Cardiac fibroblast (primary cell): ENCODE results near the gene CNOT11.
"Not testable (repeated sequence)": the region's sequence is repeated elsewhere in the genome, so short reads cannot be mapped to it uniquely, and the experiment has no call there.

ENCODE experiments used
- DNase-seq, 2 donors: peaks; one replicate each; pipeline versions ENCODE4 v3.0.0 to v3.0.0-alpha.2; 2010; ENCODE audit warnings: low read depth in 2 of 2
- H3K4me3 ChIP-seq, 2 donors: replicated peaks in 1 of 2; 1 replicate in 1 of 2; 2 replicates in 1 of 2; pipeline ENCODE4 v1.5.1; 2011; ENCODE audit warnings: low read depth in 2 of 2, low read length in 2 of 2, mild to moderate bottlenecking in 2 of 2, moderate library complexity in 1 of 2
- CTCF ChIP-seq: IDR thresholded peaks from one replicate; pipeline ENCODE4 v1.5.1; 2011; ENCODE audit warnings: low read depth, mild to moderate bottlenecking, low read length, inconsistent platforms

The CNOT11 gene

GRCh38 chr2:101310090-101310833 is 57.6 kb downstream of the CNOT11 start:
- no peak overlapping the region for H3K4me3 ChIP-seq
- no peak for DNase-seq
- TF ChIP-seq CTCF: no peak

- TF ChIP-seq CTCF: no peak
- DNase-seq: no peak
- H3K4me3 ChIP-seq: no peak overlapping the region
Observed at GRCh38 chr2:101310834-101311695, 58.4 kb downstream of the CNOT11 start.

GRCh38 chr2:101311696-101312017 is 59.0 kb downstream of the CNOT11 start:
- H3K4me3 ChIP-seq: no peak overlapping the region
- TF ChIP-seq CTCF: no peak
- DNase-seq: no peak

GRCh38 chr2:101316568-101316967 is 63.9 kb downstream of the CNOT11 start:
- not testable (repeated sequence) for DNase-seq, H3K4me3 ChIP-seq
